Panc1 (cell line): ENCODE measurements around the gene CPB1. TPM values are rescaled to one million over a fixed set of nuclear protein-coding genes. Genes with fewer than 3 reads are reported as not detected.

Experiments
- ATAC-seq: fragments of 200-7000 bp; cut with Tn5 transposase; 2 replicates; pipeline ENCODE4 v1.9.1; 2020; ENCODE audit warnings: mild to moderate bottlenecking, moderate library complexity
- BruUV-seq: library from RNA; stranded (reverse); fragments of 400-500 nt; replicated peaks from 2 replicates; lab custom pipeline; 2021; lab: Mats Ljungman, UMichigan
- CTCF ChIA-PET: fragments of 300-600 bp; sonication (Branson Sonifier 250); formaldehyde crosslinking; loops from one replicate; lab custom pipeline; 2022; ENCODE audit warnings: antibody characterized with exemption; lab: Charles Lee
- POLR2A ChIA-PET: fragments of 300-600 bp; sonication (Branson Sonifier 250); formaldehyde crosslinking; loops from one replicate; lab custom pipeline; 2022; ENCODE audit warnings: antibody characterized with exemption; lab: Charles Lee
- DNase-seq: peaks from one replicate; pipeline ENCODE4 v3.0.0-alpha.2; 2010; ENCODE audit warnings: low read depth, low spot score
- H3K27ac ChIP-seq: 2 replicates; pipeline ENCODE4 v1.5.1; 2011; ENCODE audit warnings: mild to moderate bottlenecking, low read length, inconsistent platforms
- H3K27me3 ChIP-seq: fragments of 200-500 bp; sonication (Bioruptor generic); 2 replicates; pipeline ENCODE4 v1.6.0; 2014; ENCODE audit warnings: low read length, inconsistent platforms; ENCODE audit not compliant: control insufficient read depth, insufficient read depth
- H3K36me3 ChIP-seq: fragments of 200-500 bp; sonication (Bioruptor generic); 2 replicates; pipeline ENCODE4 v1.5.1; 2014; ENCODE audit warnings: inconsistent platforms, mild to moderate bottlenecking, low read length, moderate library complexity; ENCODE audit not compliant: control insufficient read depth, insufficient read depth
- H3K4me1 ChIP-seq: 2 replicates; pipeline ENCODE4 v1.5.1; 2011; ENCODE audit warnings: inconsistent platforms, mild to moderate bottlenecking, low read length, moderate library complexity; ENCODE audit not compliant: control insufficient read depth, insufficient read depth
- H3K4me3 ChIP-seq, 2 experiments: 2 replicates each; pipeline ENCODE4 v1.5.1; 2011 to 2012; ENCODE audit warnings: low read depth in 2 of 2, low read length in 2 of 2, mild to moderate bottlenecking in 2 of 2, inconsistent platforms in 1 of 2, moderate library complexity in 1 of 2
- H3K9me3 ChIP-seq: fragments of 200-500 bp; sonication (Bioruptor generic); 2 replicates; pipeline ENCODE4 v1.5.1; 2014; ENCODE audit warnings: low read depth, mild to moderate bottlenecking, inconsistent platforms, low read length, moderate library complexity; ENCODE audit not compliant: control insufficient read depth, insufficient read depth
- POLR2AphosphoS5 ChIP-seq: IDR thresholded peaks from 2 replicates; pipeline ENCODE4 v1.6.1; 2012; ENCODE audit warnings: mild to moderate bottlenecking, low read depth, low read length, moderate library complexity
- SIN3A ChIP-seq: IDR thresholded peaks from 2 replicates; pipeline ENCODE4 v1.6.1; 2012; ENCODE audit warnings: low read depth, mild to moderate bottlenecking, low read length, moderate library complexity, borderline replicate concordance; ENCODE audit not compliant: insufficient read depth
- TCF7L2 ChIP-seq: IDR thresholded peaks from 2 replicates; pipeline ENCODE4 v1.6.1; 2011; ENCODE audit warnings: mild to moderate bottlenecking, low read depth, low read length, inconsistent platforms
- in situ Hi-C: cut with HindIII; loops from 2 replicates; pipeline ENCODE4 v1.10.0; 2016; ENCODE audit warnings: low sequenced_read_pairs, low pct_unique_long_range_greater_than_20kb
- intact Hi-C: fragments of 100-400 bp; cut with micrococcal nuclease; formaldehyde crosslinking; loops from one replicate; pipeline ENCODE4 v1.10.0; 2022; ENCODE audit not compliant: unreplicated experiment
- total RNA-seq: library from RNA; stranded (reverse); gene quantifications from one replicate; pipeline ENCODE4 v1.2.1, GENCODE V29; 2021; ENCODE audit not compliant: unreplicated experiment
- TF ChIP-seq, protein P1 (sequence below), 2 experiments: IDR thresholded peaks; 2 replicates each; pipeline ENCODE4 v1.6.1; 2011 to 2012; ENCODE audit warnings: low read depth in 2 of 2, control low read depth in 1 of 2, low read length in 1 of 2, mild to moderate bottlenecking in 1 of 2, moderate library complexity in 1 of 2; ENCODE audit not compliant: insufficient read depth in 1 of 2
- TF ChIP-seq, protein P2 (sequence below): fragments of 450-650 bp; IDR thresholded peaks from 2 replicates; pipeline ENCODE4 v1.5.1; 2017; ENCODE audit warnings: mild to moderate bottlenecking

Gene CPB1
- total RNA-seq, 1 experiment from 2014 or later: 4.4 TPM

DNA sequence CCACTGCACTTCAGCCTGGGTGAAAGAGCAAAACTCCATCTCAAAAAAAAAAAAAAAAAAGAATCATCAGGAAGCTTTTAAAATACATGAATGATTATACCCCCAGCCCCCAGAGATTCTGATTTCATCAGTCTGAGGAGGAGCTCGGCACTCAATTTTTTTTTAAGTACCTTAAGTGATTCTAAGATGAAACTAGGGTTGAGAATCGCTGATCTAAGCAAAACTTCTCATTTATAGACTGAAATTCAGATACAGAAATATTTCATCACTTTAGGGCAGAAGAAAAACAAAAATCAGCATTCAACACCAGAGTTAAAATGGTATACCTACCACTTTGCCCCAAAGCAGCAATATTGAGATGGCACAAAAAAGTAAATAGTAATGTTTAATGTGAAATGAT, 62.2 kb downstream of the CPB1 start:
- POLR2A ChIA-PET: interaction anchor here (0.6 kb wide), 1 partner anchor 150 kb away, joined by 12 read pairs; no protein-coding TSS in a partner anchor
- peaks cover 14% of the 10 kb centered on the region for H3K27me3 ChIP-seq
- CTCF ChIA-PET: no interaction called here
- BruUV-seq: no TSS peak
- H3K9me3 ChIP-seq: no peaks in the 10 kb centered on the region
- intact Hi-C loops: no loop called here
- no peaks in the 10 kb centered on the region for H3K4me1 ChIP-seq
- ATAC-seq: no peak
- no peaks in the 10 kb centered on the region for H3K36me3 ChIP-seq
- no peak overlapping the region for H3K4me3 ChIP-seq
- TF ChIP-seq, protein P1, sequence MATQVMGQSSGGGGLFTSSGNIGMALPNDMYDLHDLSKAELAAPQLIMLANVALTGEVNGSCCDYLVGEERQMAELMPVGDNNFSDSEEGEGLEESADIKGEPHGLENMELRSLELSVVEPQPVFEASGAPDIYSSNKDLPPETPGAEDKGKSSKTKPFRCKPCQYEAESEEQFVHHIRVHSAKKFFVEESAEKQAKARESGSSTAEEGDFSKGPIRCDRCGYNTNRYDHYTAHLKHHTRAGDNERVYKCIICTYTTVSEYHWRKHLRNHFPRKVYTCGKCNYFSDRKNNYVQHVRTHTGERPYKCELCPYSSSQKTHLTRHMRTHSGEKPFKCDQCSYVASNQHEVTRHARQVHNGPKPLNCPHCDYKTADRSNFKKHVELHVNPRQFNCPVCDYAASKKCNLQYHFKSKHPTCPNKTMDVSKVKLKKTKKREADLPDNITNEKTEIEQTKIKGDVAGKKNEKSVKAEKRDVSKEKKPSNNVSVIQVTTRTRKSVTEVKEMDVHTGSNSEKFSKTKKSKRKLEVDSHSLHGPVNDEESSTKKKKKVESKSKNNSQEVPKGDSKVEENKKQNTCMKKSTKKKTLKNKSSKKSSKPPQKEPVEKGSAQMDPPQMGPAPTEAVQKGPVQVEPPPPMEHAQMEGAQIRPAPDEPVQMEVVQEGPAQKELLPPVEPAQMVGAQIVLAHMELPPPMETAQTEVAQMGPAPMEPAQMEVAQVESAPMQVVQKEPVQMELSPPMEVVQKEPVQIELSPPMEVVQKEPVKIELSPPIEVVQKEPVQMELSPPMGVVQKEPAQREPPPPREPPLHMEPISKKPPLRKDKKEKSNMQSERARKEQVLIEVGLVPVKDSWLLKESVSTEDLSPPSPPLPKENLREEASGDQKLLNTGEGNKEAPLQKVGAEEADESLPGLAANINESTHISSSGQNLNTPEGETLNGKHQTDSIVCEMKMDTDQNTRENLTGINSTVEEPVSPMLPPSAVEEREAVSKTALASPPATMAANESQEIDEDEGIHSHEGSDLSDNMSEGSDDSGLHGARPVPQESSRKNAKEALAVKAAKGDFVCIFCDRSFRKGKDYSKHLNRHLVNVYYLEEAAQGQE (IDR thresholded peaks at IDR 0.05; ENCODE audit: insufficient read depth in 1 of 2, low read depth in 2 of 2, low read length in 1 of 2): no peak
- TF ChIP-seq SIN3A (no peak), POLR2AphosphoS5 (no peak), TCF7L2 (no peak)
- TF ChIP-seq, protein P2, sequence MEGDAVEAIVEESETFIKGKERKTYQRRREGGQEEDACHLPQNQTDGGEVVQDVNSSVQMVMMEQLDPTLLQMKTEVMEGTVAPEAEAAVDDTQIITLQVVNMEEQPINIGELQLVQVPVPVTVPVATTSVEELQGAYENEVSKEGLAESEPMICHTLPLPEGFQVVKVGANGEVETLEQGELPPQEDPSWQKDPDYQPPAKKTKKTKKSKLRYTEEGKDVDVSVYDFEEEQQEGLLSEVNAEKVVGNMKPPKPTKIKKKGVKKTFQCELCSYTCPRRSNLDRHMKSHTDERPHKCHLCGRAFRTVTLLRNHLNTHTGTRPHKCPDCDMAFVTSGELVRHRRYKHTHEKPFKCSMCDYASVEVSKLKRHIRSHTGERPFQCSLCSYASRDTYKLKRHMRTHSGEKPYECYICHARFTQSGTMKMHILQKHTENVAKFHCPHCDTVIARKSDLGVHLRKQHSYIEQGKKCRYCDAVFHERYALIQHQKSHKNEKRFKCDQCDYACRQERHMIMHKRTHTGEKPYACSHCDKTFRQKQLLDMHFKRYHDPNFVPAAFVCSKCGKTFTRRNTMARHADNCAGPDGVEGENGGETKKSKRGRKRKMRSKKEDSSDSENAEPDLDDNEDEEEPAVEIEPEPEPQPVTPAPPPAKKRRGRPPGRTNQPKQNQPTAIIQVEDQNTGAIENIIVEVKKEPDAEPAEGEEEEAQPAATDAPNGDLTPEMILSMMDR: no peak
- H3K27ac ChIP-seq: no peak overlapping the region
- DNase-seq: no peak
- in situ Hi-C loops: no loop called here

DNA sequence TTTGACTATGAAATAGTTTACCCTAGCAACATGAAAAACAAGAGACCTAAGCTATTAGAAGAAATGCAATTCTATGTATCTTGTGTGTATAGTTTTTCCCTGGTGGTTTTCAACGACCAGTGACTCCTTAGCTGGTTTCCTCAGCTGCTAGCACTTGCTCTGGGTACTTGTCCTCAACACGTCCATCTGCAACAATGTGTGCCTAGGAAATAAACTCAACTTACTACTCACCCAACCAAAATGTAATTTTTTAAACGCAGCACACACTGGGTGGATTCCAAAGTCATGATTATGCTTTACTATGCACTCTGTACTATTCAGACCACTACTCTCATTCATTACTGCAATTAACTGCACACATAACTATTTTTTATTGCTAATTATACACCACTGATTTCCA, 68.5 kb downstream of the CPB1 start:
- Histone ChIP-seq H3K27me3 (peaks cover 29% of the 10 kb centered on the region), H3K4me1 (no peaks in the 10 kb centered on the region), H3K4me3 (no peak overlapping the region), H3K9me3 (no peaks in the 10 kb centered on the region), H3K36me3 (no peaks in the 10 kb centered on the region), H3K27ac (no peak overlapping the region)
- CTCF ChIA-PET: no interaction called here
- DNase-seq (no peak), ATAC-seq (no peak)
- in situ Hi-C loops: no loop called here
- POLR2A ChIA-PET: no interaction called here
- TF ChIP-seq, protein P1 (IDR thresholded peaks at IDR 0.05; ENCODE audit: insufficient read depth in 1 of 2, low read depth in 2 of 2, low read length in 1 of 2): no peak
- TF ChIP-seq POLR2AphosphoS5: no peak
- no peak for TF ChIP-seq TCF7L2
- TF ChIP-seq, protein P2: no peak
- no peak for TF ChIP-seq SIN3A
- BruUV-seq: no TSS peak
- intact Hi-C loops: no loop called here
